SK-MEL-5 (cell line): Measurements from ENCODE around the gene BST2. TPM values are rescaled to one million over a fixed set of nuclear protein-coding genes. Genes with fewer than 3 reads are reported as not detected.

Experiments
- DNase-seq: peaks from one replicate; pipeline ENCODE4 v3.0.0-alpha.2; 2016; ENCODE audit warnings: low read depth, low spot score
- in situ Hi-C: cut with HindIII; loops from 2 replicates; pipeline ENCODE4 v1.10.0; 2016; ENCODE audit warnings: low sequenced_read_pairs, high pct_unique_total_duplicates, low pct_unique_long_range_greater_than_20kb
- total RNA-seq: library from RNA; depleted of rRNA; stranded (reverse); fragments of >200 nt; shearing (Covaris generic); gene quantifications from 2 replicates; pipeline ENCODE4 v1.2.3, GENCODE V29; 2014

The BST2 gene
- total RNA-seq, 1 experiment from 2014 or later: 0.21 TPM

DNA sequence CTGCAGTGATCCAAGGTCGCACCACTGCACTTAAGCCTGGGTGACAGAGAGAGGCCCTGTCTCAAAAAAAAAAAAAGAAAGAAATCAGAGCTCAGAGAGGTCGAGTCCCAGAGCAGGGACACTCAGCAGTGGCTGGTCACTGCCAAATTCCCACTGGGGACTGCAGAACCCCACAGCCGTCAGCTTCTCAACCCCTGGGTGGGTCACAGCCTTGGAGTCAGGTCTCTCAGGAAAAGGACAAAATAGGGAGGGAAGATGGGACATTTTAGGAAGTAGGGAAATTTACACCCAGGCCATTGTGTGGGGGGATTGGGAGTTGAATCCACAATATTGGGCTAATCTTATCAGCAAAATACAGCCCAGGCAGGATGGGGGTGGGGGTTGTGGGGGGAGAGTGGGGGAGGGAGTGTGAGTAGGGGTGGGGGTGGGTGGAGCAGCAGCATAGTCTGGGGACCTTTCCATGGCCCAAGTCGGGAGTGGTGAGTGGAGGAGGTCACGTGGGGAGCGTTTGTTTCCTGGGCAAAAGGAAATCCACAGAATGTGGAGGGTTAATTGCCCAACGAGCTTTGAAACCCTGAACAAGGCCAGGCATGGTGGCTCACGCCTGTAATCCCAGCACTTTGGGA, 6.4 kb downstream of the BST2 start:
- DNase-seq: no peak
- in situ Hi-C loops: no loop called here

- DNase-seq: peak; percentile 78
- in situ Hi-C loops: no loop called here
Measured at GRCh38 chr19:17394891-17395415, 10.5 kb downstream of the BST2 start.

GRCh38 chr19:17393914-17394313, 11.5 kb downstream of the BST2 start, which contains the start of gene CCDC194:
CCDC194 (minus strand) TSS chr19:17394196; CDS start chr19:17394158, 38 bp downstream.
- in situ Hi-C loops: no loop called here
- no peak for DNase-seq

DNA sequence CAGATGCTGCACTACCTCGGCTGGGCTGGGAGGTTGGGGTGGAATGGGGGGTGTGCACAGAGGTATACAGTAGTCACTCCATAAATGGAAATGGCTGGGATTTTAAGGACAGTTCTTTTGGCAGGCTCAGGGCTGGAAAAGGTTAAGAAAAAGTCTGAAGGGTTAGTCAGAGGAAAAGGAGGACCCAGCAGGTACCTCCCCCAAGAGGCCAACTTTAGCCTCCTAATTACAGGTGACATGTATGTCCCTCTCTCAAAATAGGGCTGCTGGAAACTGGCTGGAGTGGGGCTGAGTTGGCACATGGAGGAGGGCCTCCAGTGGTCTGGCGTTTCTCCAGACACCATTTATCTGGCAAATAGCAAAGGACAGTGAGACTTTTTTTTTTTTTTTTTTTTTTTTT, 12.4 kb downstream of the BST2 start:
- in situ Hi-C loops: no loop called here
- no peak for DNase-seq

- no peak for DNase-seq
- in situ Hi-C loops: no loop called here
Measured at GRCh38 chr19:17391371-17392151, 13.9 kb downstream of the BST2 start.

DNA sequence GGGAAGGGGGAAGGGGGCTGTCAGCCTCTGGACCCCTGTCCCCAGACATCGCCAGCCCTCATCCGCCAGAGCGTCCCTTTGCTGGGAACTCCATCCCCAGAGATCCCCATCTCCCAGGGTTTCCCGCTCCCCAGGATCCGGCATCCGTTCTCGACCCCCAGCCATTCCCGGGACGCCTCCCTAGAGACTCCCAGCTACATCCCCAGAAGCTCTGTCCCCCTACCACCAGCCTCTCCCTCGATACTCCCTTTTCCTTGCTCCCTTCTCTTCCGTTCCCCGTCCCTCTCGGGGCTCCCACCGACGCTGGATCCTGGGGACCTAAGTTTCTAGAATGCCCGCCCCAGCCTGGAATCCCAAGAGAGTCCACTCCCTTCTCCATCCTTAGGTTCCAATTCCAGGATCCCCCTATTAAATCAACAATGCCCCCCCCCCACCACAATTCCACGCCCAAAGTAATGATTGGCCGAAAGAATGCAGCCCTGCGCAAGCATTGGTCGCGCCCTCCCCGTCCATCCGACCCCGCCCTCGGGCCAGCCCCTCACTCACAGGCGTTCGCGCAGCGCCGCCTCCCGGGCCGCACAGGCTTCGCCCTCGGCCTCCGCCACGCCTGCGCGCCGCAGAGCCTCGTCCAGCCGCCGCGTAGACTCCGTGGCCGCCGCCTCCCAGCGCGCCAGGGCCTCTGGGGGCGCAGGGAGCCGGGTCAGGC, 14.6 kb downstream of the BST2 start:
- DNase-seq: peak; percentile 90
- in situ Hi-C loops: no loop called here

DNA sequence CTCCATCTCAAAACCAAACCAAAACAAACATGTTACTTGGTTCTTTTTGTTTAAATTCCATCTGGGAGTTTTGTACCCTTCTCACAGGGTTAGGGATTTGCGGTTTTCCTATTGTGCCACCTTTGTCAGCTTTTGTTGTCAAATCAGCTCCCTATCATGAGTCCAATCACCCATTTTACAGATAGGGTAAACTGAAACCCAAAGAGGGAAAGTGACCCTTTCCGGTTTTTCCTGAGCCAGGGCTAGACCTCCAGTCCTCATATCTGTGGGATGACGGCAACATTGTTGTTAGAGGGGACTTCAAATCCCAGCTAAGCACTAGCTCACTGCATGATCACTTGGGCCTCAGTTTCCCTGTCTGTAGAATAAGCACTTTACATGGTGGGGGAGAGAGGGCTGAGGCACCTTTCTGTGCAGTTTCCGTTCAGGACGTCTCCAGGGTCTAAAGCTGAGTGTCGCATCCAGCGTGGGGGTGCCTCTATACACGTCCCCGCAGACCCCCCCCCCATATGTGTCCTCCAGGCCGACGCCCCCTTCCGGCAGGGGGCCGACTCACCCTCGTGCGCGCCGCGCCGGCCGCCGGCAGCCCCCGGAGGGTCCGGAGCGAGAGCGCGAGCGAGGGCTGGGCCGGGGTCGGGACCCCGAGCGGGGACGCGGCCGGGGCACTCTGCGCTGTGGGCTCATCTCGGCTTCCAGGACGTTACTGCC, 15.3 kb downstream of the BST2 start:
- no peak for DNase-seq
- in situ Hi-C loops: no loop called here

DNA sequence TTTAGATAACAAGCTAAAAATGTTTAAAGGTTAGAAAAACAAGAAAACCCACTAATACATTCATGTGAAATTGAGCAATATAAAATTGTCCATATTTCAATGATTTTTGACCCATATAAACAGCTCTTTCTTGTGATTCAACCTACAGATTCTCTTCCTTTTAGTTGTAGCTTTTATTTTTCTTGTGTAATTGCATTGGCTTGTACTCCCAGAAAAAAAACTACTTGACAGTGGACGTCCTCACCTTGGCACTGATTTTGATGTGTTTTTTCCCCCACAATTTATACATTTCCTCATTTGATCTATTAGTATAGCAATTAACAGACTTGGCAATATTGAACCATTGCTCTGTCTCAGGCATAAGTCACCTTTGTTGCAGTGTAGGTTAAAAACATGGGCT, 16.1 kb downstream of the BST2 start:
- in situ Hi-C loops: no loop called here
- no peak for DNase-seq

DNA sequence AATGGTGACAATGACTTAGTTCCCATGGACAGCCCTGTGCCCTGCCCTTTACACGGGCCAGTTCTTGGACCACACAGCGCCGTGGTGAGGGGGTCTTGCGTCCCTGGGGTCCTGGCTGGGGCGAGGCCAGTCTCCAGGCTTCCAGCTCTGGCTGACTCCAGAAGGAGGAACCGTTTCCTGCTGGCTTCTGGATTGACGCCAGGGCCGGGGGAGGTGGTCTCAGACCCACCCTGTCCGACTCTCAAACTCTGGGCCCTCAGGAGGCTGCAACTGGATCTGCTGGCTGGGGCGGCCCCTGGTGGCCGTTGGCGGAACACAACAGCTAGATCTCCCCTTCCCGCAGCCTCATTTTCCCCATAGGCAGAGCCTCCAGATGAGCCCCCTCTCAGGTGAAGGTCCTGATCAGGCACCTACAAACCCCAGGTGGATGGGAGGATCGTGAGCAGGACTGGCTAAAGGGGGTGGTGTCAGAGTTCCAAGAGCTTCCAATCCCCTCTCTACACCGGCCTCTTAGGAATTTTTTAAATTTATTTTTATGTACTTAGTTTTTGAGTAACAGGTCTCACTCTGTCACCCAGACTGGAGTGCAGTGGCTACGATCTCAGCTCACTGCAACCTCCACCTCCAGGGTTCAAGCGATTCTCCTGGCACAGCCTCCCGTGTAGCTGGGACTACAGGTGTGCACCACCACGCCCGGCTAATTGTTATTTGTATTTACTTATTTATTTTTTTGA, 19.4 kb downstream of the BST2 start:
- in situ Hi-C loops: no loop called here
- DNase-seq: peak; percentile 56

- DNase-seq: no peak
- in situ Hi-C loops: no loop called here
Measured at GRCh38 chr19:17380426-17381138, 24.8 kb downstream of the BST2 start.

- in situ Hi-C loops: no loop called here
- no peak for DNase-seq
Measured at GRCh38 chr19:17379221-17379631, 26.2 kb downstream of the BST2 start.

DNA sequence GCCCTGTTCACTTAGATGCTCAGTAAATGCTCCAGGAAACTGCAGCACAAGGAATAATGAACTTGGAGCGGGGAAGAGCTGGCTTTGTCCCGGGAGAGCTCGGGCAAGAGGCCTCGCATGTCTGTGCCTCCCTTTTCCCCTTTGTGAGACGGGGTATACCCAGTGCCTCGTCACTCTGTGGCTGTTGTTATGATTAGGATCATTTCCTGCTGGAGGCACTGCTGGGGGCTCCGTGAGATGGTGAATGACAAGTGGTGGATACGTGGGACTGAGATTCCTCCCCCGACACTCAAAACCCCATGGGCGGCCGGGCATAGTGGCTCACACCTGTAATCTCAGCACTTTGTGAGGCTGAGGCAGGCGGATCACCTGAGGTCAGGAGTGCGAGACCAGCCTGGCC, 27.2 kb downstream of the BST2 start:
- in situ Hi-C loops: no loop called here
- no peak for DNase-seq

DNA sequence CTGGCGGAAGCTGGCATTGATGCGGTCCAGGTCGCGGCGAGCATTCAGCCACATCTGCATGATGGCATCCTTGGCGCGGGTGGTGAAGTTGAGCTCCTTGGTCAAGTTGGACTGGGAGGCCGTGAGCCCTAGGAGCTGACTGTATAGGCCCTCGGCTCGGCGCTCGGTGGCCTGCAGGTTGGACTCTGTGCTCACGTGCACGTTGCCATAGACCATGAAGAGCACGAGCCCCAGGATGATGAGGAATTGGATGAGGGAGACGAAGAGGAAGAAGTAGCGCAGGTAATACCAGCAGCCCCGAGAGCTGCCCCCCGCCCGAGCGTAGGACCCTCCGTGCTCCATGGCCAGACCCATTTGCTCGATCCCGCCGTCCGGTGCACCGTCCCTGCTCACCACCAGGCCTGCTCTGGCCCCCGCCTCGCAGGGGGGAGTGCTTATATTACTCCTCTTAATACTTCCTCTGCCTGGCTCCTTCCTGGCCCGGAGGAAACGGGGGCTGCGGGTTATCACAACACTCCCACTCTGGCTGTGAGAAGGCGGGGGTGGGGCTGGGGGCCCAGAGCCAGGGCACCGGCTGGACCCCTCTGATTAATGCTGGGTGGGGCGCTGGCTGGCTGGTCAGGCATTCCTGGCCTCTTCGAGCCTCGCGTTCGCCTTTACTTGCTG, 28.4 kb downstream of the BST2 start, which contains the start of gene PLVAP:
PLVAP (minus strand) TSS at position 408 of the 666 bp plus-strand sequence; CDS start at position 354, 54 bp downstream.
- in situ Hi-C loops: no loop called here
- no peak for DNase-seq

- no peak for DNase-seq
- in situ Hi-C loops: no loop called here
Measured at GRCh38 chr19:17370026-17370587, 35.3 kb downstream of the BST2 start.

- no peak for DNase-seq
- in situ Hi-C loops: no loop called here
Measured at GRCh38 chr19:17365361-17365760, 40.1 kb downstream of the BST2 start.
